Heart right ventricle (tissue), 16 donors: ENCODE results near the gene GABRR2. TPM values are rescaled to one million over a fixed set of nuclear protein-coding genes. Genes with fewer than 3 reads are reported as not detected.

ENCODE experiments used
- ATAC-seq, 8 donors: fragments of 200-7000 bp; cut with Tn5 transposase; one replicate each; pipeline ENCODE4 v1.9.1; 2020; ENCODE audit warnings: mild to moderate bottlenecking in 8 of 8, moderate library complexity in 8 of 8, moderate number of reproducible peaks in 1 of 8
- DNase-seq, 2 donors: peaks; one replicate each; pipeline ENCODE4 v3.0.0-alpha.2; 2020
- H3K27ac ChIP-seq, 10 donors: fragments of 200-600 bp; sonication (generic) in 2 of 10; one replicate each; pipeline versions ENCODE4 v1.5.0 to v1.8.0; 2020 to 2022; ENCODE audit warnings: mild to moderate bottlenecking in 3 of 10
- H3K27me3 ChIP-seq, 7 donors: fragments of 200-600 bp; one replicate each; pipeline ENCODE4 v1.8.0; 2021 to 2022; ENCODE audit warnings: mild to moderate bottlenecking in 2 of 7
- H3K36me3 ChIP-seq, 9 donors: fragments of 200-600 bp; sonication (generic) in 1 of 9; one replicate each; pipeline versions ENCODE4 v1.5.0 to v1.8.0; 2020 to 2022; ENCODE audit warnings: mild to moderate bottlenecking in 2 of 9
- H3K4me1 ChIP-seq, 9 donors: fragments of 200-600 bp; sonication (generic) in 1 of 9; one replicate each; pipeline versions ENCODE4 v1.5.0 to v1.8.0; 2020 to 2022; ENCODE audit warnings: mild to moderate bottlenecking in 4 of 9
- H3K4me3 ChIP-seq, 10 donors: fragments of 200-600 bp; sonication (generic) in 2 of 10; one replicate each; pipeline versions ENCODE4 v1.5.0 to v1.8.0; 2020 to 2022; ENCODE audit warnings: mild to moderate bottlenecking in 7 of 10, moderate library complexity in 2 of 10
- H3K9me3 ChIP-seq, 11 donors: fragments of 200-600 bp in 10 of 11; sonication (generic) in 2 of 11; one replicate each; pipeline versions ENCODE4 v1.5.0 to v1.8.0; 2013 to 2022; ENCODE audit warnings: mild to moderate bottlenecking in 2 of 11, control low read depth in 1 of 11, moderate library complexity in 1 of 11
- WGBS, 2 donors: extraction: QIAGEN DNeasy Blood & Tissue Kit; methylation state at CpG; one replicate each; pipeline ENCODE4 v1.1.7; 2013; ENCODE audit warnings: inconsistent platforms in 1 of 2; 5-methylcytosine and 5-hydroxymethylcytosine counted together
- intact Hi-C, 10 donors: fragments of 100-400 bp; cut with DNase I; formaldehyde crosslinking; loops; one replicate each; pipeline versions ENCODE4 v1.11.1 to v1.14.2; 2022
- polyA plus RNA-seq, 2 donors: library from polyadenylated mRNA; stranded (reverse); fragments of 200-250 nt; gene quantifications; one replicate each; pipeline ENCODE4 v1.2.3, GENCODE V29; 2013
- total RNA-seq, 10 donors: library from RNA; stranded (reverse); fragmentation: NEBNext Ultra II Directional in 3 of 10; extraction: Animal tissue kit (Norgen Biotek cat#: 25700) in 3 of 10; gene quantifications; one replicate each; pipeline versions ENCODE4 v1.2.1 to v1.2.4, GENCODE V29; 2021 to 2023
- TF ChIP-seq, protein P1 (sequence below), 9 donors: fragments of 200-600 bp; sonication (generic) in 2 of 9; IDR thresholded peaks; one replicate each; pipeline versions ENCODE4 v1.5.0 to v1.8.0; 2021 to 2022; ENCODE audit warnings: antibody characterized with exemption in 9 of 9, mild to moderate bottlenecking in 5 of 9, moderate library complexity in 1 of 9
- donor health status: Arrhythmogenic right ventricular cardiomyopathy.
- donor health status: ischemic (EF 13 %, LVEDD 7.1; RV severe dilation, severe dysfunction).
- donor health status: healthy with polysubstance abuse.
- donor health status: DM: no; HTN: yes; CAD: no.
- donor health status: DM: no; HTN: no; CAD: no.
- donor health status: ischemic (EF 25% LVEDD 6.9; RV normal size, moderate dysfunction).
- donor health status: ischemic (EF 25% LVEDD 5.7; RV mildly dilated, moderate dysfunction).
- donor health status: healthy.
- donor health status: DM: yes; HTN: yes; CAD: no.
- donor health status: Ischemic cardiomyopathy.
- donor health status: ischemic (EF 35%, LVEDD 5.7; RV mildly dilated, moderate dysfunction).
- donor health status: nonischemic (EF 11% LVEDD 7.7; RV severe dilation, severe dysfunction).
- donor health status: DM: yes; HTN: yes; CAD: no.
- donor health status: PGD.
- donor health status: ischemic (EF 29% LVEDD 5.4; RV normal size, mild dysfunction).
- donor health status: nonischemic (EF 23%, LVEDD 6.1; RV moderate dilation, normal function).

Gene GABRR2
- total and polyA plus RNA-seq, 12 donors: 0.14 to 1.2 (median 0.45) TPM; not detected in 3

DNA sequence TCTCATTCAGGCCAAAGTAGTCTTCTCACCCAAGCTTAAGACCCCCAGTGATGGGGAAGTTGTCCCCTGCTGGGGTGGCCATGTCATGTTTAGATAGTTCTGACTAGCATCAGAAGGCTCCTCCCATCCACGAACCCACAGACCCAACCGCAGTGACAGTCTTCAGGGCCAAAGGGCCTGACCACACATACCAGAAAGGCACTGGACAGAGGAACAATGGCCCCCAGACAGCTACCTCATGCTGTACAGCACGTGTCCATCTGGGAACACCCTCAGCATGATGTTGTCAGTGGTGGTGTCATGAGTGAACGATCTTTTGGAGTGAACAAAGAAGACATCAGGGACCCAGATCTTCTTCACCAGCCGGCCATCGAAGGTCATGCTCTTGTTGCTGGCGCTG, 46.3 kb downstream of the GABRR2 start:
- H3K4me3 ChIP-seq: no peak overlapping the region
- H3K27me3 ChIP-seq: no peaks in the 10 kb centered on the region
- TF ChIP-seq, protein P1, sequence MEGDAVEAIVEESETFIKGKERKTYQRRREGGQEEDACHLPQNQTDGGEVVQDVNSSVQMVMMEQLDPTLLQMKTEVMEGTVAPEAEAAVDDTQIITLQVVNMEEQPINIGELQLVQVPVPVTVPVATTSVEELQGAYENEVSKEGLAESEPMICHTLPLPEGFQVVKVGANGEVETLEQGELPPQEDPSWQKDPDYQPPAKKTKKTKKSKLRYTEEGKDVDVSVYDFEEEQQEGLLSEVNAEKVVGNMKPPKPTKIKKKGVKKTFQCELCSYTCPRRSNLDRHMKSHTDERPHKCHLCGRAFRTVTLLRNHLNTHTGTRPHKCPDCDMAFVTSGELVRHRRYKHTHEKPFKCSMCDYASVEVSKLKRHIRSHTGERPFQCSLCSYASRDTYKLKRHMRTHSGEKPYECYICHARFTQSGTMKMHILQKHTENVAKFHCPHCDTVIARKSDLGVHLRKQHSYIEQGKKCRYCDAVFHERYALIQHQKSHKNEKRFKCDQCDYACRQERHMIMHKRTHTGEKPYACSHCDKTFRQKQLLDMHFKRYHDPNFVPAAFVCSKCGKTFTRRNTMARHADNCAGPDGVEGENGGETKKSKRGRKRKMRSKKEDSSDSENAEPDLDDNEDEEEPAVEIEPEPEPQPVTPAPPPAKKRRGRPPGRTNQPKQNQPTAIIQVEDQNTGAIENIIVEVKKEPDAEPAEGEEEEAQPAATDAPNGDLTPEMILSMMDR (IDR thresholded peaks at IDR 0.05): no peak
- H3K36me3 ChIP-seq: no peaks in the 10 kb centered on the region
- ATAC-seq: no peak
- 91 to 92% methylated on average over 7 of the region's 7 CpGs for WGBS, 2 donors
- H3K27ac ChIP-seq: no peak overlapping the region
- peaks cover 0 to 17% (median 6%) of the 10 kb centered on the region in 9 donors for H3K4me1 ChIP-seq
- no peak for DNase-seq
- no peaks in the 10 kb centered on the region for H3K9me3 ChIP-seq
- intact Hi-C loops: no loop called here

DNA sequence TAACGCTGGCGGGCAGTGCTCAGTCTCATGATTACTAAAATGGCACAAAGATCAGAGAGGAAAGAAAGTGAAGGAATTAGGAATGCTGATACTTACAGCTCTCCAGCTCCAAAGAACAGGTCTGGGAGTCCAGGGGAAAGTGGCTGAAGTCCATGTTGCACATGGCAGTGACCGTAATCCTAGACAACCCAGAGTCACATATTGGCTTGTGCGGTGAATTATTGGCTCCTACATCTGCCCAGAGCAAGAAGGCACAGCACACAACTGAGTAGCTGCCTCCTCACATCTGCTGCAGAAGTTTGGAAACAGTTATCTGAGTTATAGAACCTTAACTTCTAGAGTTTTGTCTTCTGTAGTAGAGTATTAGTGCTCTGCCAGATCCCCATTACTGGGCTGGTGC, 47.2 kb downstream of the GABRR2 start:
- peaks cover 0 to 11% (median 6%) of the 10 kb centered on the region in 9 donors for H3K4me1 ChIP-seq
- no peaks in the 10 kb centered on the region for H3K27me3 ChIP-seq
- no peak for DNase-seq
- no peaks in the 10 kb centered on the region for H3K9me3 ChIP-seq
- H3K36me3 ChIP-seq: no peaks in the 10 kb centered on the region
- ATAC-seq: no peak
- TF ChIP-seq, protein P1 (IDR thresholded peaks at IDR 0.05): no peak
- intact Hi-C loops: no loop called here
- H3K27ac ChIP-seq: no peak overlapping the region
- 97 to 98% methylated on average over 4 of the region's 4 CpGs for WGBS, 2 donors
- H3K4me3 ChIP-seq: no peak overlapping the region

DNA sequence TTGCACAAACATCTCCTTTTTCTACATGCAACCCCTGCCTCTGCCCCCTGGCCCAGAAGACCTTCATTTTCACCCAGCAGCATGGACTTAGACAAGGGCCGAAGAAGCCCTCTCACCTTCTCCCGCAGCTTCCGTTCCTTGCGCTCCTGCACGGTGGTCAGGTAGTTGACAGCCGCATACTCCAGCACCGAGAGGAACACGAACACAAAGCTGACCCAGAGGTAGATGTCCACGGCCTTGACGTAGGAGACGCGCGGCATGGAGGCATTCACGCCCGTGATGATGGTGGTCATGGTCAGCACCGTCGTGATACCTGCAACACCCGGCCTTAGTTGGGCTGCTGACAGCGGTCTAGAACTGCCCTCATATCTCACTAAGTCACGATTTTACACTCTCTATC, 50.8 kb downstream of the GABRR2 start:
- H3K27me3 ChIP-seq: no peaks in the 10 kb centered on the region
- H3K9me3 ChIP-seq: no peaks in the 10 kb centered on the region
- H3K27ac ChIP-seq: no peak overlapping the region
- no peak for ATAC-seq
- 96 to 98% methylated on average over 20 of the region's 20 CpGs for WGBS, 2 donors
- H3K36me3 ChIP-seq: no peaks in the 10 kb centered on the region
- H3K4me3 ChIP-seq: no peak overlapping the region
- intact Hi-C loops: no loop called here
- no peak for DNase-seq
- peaks cover 0 to 12% (median 8%) of the 10 kb centered on the region in 9 donors for H3K4me1 ChIP-seq
- TF ChIP-seq, protein P1 (IDR thresholded peaks at IDR 0.05): no peak

DNA sequence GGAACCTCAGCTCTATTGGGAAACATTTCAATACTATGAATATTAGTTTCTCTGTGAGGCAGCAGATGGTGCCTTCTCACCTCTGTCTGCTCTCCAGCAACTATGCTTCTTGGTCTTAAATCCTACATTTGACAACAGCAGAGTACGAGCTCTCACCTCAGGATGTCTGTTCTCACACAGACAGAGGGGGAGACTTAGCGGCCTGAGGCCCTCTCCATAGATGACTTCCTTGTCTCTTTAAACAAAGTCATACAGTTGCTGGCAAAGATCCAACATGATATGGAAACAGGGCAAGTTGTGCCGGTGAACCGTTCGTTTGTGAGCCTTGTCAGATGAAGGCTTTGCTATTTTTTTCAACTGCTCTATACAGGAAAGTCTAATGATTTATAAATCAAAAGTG, 54.3 kb downstream of the GABRR2 start:
- intact Hi-C loops: no loop called here
- 28 to 29% methylated on average over 5 of the region's 5 CpGs for WGBS, 2 donors
- peaks cover 0 to 12% (median 8%) of the 10 kb centered on the region in 9 donors for H3K4me1 ChIP-seq
- H3K27me3 ChIP-seq: no peaks in the 10 kb centered on the region
- H3K4me3 ChIP-seq: no peak overlapping the region
- peak in 4 of 8 donors; percentile 34 to 44 (median 39) for ATAC-seq
- DNase-seq: no peak
- H3K36me3 ChIP-seq: no peaks in the 10 kb centered on the region
- no peaks in the 10 kb centered on the region for H3K9me3 ChIP-seq
- TF ChIP-seq, protein P1 (IDR thresholded peaks at IDR 0.05): peak in 1 of 9 donors; percentile 21
- no peak overlapping the region for H3K27ac ChIP-seq
